IPS-11a (cell line): Measurements from ENCODE around the gene KIAA0040.

Experiments used
- H3K4me3 ChIP-seq: one replicate; pipeline ENCODE4 v1.5.1; 2013; ENCODE audit warnings: low read depth, low read length, control low read depth

Gene KIAA0040

GRCh38 chr1:175172503-175172902, 20.1 kb downstream of the KIAA0040 start:
- no peak overlapping the region for H3K4me3 ChIP-seq

- no peak overlapping the region for H3K4me3 ChIP-seq
These were observed 21.3 kb downstream of the KIAA0040 start for GRCh38 chr1:175171036-175171913.

- H3K4me3 ChIP-seq, result no peak overlapping the region
These were observed 23.1 kb downstream of the KIAA0040 start for GRCh38 chr1:175169286-175170018.

DNA sequence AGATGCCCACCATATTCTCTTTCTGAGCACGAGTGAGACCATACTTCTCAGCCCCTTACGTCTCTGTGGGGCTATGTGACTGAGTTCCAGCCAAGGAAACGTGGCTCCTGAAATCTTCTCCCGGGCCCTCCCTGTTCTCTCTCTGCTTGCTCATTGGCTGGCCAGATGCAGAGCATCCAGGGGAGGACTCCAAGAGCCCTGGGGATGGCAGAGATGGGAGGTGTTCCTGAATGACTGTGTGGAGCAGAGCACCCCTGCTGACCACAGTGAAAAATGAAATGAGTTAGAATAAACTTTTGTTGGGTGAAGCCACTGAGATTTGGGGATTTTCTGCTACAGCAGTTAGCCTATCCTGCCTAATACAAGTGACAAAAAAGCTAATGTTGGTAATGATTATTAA, 23.8 kb downstream of the KIAA0040 start:
- no peak overlapping the region for H3K4me3 ChIP-seq

DNA sequence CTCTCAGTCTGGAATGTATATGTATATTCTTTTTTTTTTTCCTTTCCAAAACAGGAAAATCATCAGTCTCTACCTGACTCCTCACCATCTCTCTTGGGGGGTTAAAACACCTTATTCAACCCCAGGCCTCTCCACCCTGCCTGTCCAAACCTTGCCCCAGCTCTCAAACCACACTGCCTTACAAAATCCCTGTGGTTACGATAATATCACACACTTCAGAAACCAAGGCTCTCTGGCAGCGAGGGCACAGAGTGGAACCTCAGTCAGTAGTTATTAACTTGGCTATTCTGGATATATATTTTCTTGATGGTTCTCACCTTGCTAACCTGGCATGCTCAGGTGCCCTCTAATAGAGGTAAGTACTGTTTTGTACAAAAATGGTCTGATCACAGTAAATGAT, 24.7 kb downstream of the KIAA0040 start:
- no peak overlapping the region for H3K4me3 ChIP-seq

DNA sequence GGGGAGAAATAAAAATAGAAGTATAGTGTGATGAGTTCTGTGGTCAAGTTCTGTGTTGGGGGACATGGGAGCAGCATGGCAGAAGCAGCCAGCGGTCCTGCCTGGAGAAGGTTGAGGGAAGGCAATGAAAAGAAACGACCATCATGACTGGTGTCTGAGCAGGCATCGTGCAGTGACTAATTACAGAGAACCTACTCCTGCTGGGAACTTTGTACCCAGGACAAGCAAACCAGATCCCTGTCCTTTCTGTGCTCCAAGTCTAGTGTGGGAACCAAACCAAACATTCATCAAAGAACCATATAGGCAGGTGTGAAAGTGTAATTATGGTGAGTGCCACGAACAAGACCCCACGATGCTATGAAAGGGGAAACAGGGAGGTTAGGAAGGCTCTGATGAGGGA, 25.8 kb downstream of the KIAA0040 start:
- no peak overlapping the region for H3K4me3 ChIP-seq

- H3K4me3 ChIP-seq, result no peak overlapping the region
These were observed 27.8 kb downstream of the KIAA0040 start for GRCh38 chr1:175164751-175165150.

- H3K4me3 ChIP-seq, result no peak overlapping the region
These were observed 28.9 kb downstream of the KIAA0040 start for GRCh38 chr1:175163702-175164101.

- H3K4me3 ChIP-seq, result no peak overlapping the region
These were observed 29.6 kb downstream of the KIAA0040 start for GRCh38 chr1:175162955-175163354.

GRCh38 chr1:175158170-175158591, 34.4 kb downstream of the KIAA0040 start:
- no peak overlapping the region for H3K4me3 ChIP-seq

- H3K4me3 ChIP-seq, result no peak overlapping the region
These were observed 35.4 kb downstream of the KIAA0040 start for GRCh38 chr1:175157200-175157599.

DNA sequence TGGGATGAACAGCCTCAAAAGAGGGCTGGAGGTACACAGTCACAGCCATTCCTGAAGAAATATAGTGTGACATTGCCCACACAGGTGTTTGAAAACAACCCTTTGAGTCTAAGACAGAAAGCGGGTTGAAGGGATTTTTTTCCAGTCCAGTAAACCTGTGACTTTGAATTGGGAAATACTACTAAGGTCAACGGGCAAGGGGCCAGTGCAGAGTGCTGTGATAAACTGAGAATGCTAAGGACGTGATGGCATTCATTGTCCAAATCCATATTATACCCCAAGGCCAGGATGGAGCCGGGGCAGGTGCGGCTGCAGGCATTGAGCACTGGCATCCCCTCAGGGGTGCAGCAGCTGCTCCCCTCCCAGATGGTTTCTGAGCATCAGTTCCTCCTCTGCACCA, 36.6 kb downstream of the KIAA0040 start:
- no peak overlapping the region for H3K4me3 ChIP-seq

- H3K4me3 ChIP-seq, result no peak overlapping the region
These were observed 37.1 kb downstream of the KIAA0040 start for GRCh38 chr1:175155473-175155856.

DNA sequence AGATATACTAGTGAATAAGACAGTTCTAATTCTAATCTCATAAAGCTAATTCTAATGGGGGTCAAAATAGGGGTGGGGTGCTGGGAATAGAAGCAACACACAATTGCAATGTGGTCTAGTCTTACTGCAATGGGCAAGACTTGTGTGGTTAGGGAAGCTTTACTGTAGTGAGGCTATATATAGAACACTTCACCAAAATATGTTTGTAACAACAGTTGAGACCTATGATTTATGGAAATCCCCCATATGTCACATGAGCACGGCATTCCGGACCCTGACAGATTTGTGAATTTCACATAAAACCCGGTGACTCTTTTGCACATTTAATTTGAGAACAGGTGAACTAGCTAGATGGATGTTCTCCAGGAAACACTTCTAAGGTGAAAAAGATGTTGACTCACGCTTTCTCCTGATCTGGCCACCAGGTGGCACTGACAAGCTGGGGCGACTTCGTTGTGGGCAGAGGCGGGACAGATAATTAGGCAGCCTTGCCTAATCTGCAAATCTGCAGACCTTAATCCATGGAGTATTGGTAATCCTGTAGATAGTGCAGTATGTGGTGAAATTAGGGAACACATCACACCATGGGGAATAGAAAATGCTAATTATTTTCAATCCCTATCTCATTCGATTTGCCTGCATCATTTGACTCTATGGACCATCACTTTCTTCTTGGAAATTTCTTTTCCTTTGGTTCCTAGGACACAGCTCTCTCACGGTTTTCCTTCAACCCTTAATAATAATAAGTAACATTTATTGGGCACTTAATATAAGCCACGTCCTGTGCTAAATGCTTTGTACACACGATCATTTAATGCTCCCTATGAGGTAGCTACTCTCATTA, 37.7 kb downstream of the KIAA0040 start:
- no peak overlapping the region for H3K4me3 ChIP-seq

DNA sequence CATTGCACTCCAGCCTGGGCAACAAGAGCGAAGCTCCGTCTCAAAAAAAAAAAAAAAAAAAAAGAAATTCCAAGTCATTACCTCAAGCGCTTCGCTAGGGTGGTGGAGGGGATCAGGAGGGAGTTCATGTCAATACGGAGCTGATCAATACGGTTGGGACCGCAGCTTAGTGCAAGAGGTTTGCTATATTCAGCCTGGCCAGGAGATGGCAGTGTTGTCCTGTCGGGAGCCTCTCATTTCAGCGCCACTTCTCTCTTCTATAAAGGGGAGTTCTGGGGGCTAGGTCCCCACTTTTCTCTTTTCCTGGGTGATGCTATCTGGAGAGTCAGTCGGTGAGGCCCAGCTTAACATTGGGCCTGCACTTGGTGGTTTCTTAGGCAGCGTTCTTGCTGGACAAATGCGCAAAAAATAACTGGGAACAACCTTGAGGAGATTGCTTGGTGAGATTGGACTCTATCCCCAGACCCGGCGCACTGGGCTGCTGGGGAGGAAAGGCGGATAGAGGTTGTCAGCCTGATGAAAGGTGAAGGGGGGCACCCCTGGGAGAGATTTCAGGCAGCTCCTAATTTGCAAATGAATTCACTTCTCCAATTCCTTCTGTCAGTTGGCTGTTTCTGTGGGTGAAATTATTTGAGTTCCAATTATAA, 40.4 kb downstream of the KIAA0040 start:
- no peak overlapping the region for H3K4me3 ChIP-seq

DNA sequence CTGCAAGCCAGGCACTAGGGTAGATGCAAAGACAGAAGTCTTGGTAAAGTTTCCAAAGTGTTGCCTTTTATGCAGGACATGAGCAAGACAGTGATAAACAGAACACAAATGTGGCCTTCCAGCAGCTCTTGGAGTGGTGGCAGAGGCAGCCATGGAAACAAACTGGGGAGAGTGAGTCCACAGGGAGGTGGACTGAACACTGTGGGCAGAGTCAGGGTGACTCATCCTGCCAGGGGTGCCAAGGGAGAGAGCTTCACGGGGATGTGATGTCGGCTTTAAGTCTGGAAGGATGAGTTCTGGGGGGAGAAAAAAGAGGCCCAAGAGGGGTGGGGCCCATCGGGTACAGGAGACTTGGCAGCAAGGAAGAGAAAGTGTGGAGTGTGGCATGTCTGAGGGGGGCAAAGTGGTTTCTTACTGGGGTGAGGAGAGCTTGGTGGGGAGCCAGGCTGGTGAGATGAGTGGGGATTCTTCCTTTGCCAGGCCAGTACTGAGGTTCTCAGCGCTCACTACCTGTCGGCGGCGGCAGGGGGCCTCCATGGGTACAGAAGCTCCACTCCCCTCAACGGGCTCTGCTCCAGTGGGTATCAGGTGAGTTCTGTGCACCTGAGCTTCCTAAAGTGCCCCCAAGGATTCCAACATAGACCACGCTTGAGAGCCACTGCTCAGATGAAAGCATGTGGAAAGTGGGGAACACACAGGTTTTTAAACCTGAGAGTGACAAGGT, 41.8 kb downstream of the KIAA0040 start:
- no peak overlapping the region for H3K4me3 ChIP-seq

GRCh38 chr1:175148068-175148467, 44.5 kb downstream of the KIAA0040 start:
- no peak overlapping the region for H3K4me3 ChIP-seq

- no peak overlapping the region for H3K4me3 ChIP-seq
These were observed 45.0 kb downstream of the KIAA0040 start for GRCh38 chr1:175147569-175147968.

DNA sequence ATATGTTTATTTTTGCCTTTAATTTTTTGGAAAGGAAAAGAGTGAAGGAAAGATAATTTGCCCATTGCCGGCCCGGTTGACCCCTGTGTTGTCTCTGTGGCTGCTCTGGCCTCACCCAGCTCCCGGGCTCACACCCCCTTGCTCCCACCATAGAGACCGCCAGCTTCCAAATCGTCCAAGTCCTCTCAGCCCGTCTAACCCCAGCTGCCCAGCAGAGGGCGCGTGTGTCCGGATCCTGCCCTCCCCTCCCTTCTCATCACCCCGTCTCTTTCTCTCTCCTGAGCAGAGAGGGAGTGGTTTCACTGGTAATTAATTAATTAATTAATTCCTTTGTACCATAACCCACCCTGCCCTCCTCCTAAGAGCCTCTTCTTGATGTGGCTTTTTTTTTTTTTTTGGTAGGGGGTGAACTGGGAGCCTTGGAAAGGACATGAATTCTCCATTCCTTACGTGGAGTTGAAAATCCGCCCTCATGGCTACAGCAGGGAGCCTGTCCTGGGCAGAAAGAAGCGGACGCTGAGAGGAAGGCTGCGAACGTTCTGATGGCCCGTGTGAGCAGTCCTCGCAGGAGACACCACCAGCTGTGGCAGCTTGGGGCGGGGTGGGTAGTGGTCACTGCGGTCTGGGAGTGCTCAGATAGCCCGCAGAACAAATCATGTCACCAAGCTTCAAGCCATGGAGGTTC, 45.9 kb downstream of the KIAA0040 start:
- H3K4me3 ChIP-seq, result no peak overlapping the region
